NCI-H2029 treated with DMSO at 0.1 percent for 48 hours (cell line): ENCODE data around the gene PRICKLE2.
A peak's percentile ranks its signal among the peaks of the same experiment; 100 is the strongest.

Experiments used
- DNase-seq: peaks from one replicate; lab custom pipeline; 2025; lab: John Stamatoyannopoulos, UW

The PRICKLE2 gene

DNA sequence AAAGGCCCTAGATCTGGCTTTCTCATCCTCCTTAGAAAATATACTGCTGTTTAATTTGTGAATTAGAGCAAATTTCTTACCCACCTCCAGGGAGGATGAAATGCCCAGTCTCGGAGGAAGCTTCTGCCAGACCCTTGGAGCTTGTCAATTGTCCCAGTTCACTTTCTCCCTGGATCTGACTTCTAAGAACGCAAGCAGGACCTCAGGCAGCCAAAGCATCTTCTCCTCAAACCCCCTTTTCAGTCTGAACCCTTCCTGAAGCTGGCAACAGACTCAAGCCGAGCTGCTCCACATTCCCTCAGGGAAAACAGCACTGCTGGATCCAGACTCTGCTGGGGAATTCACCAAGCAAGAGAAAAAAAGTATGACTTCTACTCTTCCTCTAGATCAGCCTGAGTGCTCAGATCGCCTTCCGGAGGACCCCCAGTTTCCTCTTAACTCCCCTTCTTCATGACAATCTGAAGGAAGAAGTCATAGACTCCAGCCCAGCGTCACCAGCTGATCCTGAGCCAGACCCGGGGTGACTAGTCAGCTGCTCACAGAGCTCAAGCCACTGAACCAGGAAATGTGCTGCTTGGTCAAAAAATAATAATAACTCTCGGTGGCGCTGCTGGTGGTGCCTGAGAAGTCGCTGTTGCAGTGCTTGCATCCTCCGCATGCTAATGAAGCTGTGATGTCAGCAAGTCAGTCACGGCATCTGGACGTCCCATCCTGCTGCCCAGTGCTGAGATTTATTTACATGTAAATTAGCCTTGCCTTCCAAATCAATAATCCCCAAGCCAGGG is at the start of gene PRICKLE2:
TSS of gene PRICKLE2 (minus strand) at position 641 of the 785 bp plus-strand sequence. CDS start 26,539 bp downstream, outside the sequence.
- no peak for DNase-seq

DNA sequence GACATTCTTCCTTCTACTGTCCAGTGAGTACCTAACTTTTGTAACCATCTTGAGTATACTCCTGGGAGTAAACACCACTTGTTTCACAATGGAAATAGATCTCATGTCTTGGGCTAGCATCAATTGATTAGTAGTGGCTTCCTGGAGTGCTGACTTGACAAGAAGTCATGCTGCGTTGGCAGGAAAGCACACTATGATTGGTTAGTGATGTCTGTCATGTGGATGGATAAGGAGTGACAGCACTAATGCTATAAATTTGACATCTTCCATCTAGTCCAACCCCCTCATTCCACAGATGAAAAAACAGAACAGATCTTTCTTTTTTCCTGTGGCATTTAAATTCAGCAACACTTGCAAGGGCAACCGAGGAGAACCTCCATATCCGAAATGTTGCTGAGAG is 47.6 kb upstream of the PRICKLE2 start:
- DNase-seq, result no peak

- DNase-seq, result no peak
Observed at GRCh38 chr3:64272271-64272670, 47.0 kb upstream of the PRICKLE2 start.

DNA sequence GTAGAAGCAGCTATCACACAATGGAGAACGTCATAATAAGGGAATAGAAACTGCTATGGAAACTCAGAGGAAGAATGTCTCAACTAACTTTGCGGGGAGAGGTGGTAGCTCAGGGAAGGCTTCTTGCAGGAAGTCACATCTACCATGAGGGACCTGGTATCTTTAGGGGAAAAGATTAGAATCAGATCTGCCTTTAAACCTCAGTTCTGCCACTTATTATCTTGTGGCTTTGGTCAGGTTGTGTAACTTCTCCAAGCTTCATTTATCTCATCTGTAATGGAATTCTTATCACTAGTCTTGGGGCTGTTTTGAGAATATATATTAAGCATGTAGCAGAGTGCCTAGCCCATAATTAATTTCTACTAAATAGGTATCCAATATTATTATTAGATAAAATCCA is 46.4 kb upstream of the PRICKLE2 start:
- DNase-seq, result no peak

GRCh38 chr3:64270866-64271260 is 45.6 kb upstream of the PRICKLE2 start:
- no peak for DNase-seq

DNA sequence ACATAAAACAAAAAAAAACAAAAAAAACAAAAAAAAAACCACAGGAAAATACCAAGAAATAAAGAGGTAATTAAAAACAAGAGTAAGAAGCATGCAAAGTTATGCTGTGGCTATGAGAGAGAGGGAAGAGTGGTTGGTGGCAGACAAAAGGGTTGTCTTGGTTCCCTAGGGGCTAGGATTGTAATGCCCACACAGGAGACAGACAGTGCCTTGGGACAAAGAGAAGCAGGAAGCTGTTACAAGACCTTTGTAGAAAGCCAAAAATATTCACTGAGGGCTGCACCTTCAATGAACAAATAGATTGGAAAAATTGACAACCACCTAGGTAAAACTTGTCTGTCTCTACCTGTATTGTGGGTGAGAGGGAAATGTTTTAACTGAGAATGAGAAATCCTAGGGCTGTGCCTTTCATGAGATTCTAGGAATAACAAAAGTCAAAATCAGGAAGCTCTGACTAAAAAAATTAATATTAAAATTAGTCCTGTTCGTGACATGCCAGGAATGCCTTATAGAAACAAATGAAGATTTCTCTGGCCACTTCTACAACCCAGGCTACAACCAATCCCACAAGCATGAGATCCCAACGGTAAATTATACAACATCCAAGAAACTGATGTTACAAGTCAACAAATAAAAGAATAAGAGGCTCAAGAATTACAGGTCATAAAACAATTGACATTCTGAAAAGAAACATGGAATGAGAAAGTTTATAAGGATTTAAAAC is 45.0 kb upstream of the PRICKLE2 start:
- DNase-seq, result no peak

- DNase-seq, result peak; percentile 22
Observed at GRCh38 chr3:64268926-64269325, 43.7 kb upstream of the PRICKLE2 start.

- DNase-seq, result no peak
Observed at GRCh38 chr3:64267721-64268604, 42.7 kb upstream of the PRICKLE2 start.

- no peak for DNase-seq
Observed at GRCh38 chr3:64266983-64267382, 41.7 kb upstream of the PRICKLE2 start.

DNA sequence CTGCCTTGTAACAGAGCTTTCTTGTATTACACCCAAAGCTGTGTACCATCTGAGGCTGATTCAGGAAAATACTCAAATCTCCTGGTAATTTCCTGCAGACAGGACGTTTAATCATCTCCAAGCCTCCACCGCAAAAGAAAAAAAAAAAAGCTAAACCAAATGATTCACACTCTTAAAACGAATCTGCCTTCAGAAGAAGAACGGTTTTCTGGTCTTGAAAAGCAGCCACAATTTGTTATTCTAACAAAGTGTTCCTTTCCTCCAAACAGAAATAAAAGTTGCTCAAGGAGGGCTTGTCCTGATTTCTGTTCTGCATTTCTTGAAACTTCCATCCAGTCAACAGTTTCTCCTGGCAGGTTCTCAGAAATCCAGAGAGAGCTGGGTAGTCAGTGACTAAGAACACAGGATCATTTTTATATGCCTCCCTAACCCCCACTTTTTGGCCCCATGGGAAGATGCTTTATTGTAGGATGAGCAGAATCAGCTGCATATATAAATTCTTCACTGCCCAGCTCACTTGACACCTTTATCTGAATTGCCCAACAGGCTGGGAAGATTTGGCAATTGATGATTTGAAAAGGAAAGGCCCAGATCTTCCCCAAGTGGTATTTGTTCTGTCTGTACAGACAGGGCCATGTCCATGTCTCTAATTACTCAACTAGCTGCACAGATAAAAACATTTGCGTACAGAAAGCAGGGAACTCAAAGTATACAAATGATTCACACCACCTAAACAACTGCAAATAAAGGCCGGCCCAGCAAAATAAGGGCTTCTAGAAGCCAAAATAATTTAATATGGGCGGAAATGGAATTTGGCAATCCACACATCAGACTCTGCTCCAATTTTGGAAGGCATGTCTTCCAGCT is 41.0 kb upstream of the PRICKLE2 start:
- DNase-seq, result no peak

- no peak for DNase-seq
Observed at GRCh38 chr3:64265646-64266045, 40.4 kb upstream of the PRICKLE2 start.

DNA sequence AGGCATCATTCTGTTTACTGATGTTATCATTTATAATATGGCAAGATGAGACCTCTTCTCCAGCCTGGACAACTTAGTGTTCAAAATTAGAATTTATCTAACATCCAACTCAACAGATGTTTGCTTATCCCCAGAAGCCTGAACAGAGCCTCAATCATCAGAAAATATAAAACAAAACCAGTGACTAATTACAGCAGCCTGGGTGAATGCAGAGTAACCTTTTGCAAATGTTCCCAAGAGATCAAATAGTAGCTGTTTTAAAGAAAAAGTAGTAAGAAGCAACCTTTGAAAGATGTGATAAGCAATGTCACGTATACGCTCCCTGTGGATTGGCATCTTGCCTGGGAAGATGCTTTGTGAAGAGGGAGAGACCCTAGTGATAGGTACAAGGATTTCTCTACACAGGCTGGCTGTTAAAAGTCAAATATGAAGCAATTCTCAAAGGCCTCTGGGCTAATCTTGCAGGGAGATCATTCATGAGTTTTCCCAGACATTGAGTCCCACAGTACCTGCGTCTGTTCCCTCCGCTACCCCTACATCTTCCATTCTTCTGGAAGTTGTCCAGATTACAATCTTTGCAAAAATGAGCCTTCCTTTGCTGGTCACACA is 39.3 kb upstream of the PRICKLE2 start:
- DNase-seq, result no peak

- DNase-seq, result no peak
Observed at GRCh38 chr3:64262574-64263114, 37.4 kb upstream of the PRICKLE2 start.

DNA sequence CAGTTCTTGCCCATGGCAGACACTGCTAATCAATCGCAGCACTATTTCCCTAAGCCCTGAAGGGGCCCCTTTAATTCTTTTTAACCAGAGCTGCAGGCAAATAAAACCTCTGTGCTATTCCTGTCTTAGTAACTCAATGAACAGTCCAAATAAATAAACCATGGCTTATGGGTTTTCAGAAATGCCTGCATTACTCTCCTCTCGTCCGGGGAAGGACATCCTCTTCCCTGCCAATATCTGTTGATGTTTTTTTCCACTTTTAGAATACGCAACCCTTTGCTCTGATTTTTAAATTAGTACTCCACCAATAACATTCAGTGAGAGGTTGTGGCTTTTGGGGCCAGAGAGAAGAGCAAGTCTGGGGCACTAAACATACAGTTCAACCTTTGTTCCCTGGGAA is 35.2 kb upstream of the PRICKLE2 start:
- no peak for DNase-seq

- no peak for DNase-seq
Observed at GRCh38 chr3:64259636-64260035, 34.4 kb upstream of the PRICKLE2 start.

DNA sequence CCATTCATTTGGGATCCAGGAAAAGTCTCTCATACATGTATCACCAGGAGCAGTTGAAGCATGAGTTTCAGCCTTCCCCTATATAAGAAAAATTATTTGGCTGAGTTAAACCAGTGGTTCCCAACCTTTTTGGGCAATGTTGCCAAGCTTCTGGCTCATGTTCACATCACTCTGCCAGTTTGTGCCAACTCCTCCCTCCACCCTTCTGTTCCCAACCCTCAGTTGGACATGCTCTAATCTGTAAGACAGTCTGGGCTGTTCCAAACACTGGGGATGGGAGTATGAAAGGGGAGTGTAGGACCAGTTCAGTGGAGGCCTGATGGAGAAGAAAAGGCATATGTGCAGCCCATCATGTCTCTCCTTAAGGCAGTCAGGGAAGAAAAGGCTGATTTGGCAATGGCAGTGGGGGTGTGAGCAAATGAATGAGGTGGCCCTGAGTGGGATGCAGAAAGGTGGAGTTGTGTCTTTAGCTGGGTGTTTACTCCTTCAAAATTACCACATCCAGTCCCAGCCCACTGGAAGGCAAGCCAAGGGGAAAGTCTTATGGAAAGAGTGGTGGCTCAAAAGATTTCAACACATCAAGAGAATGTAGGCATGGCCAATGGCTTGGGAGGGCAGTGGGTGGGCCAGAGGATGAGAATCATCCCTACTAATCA is 32.0 kb upstream of the PRICKLE2 start:
- no peak for DNase-seq

- DNase-seq, result no peak
Observed at GRCh38 chr3:64255741-64256340, 30.6 kb upstream of the PRICKLE2 start.

GRCh38 chr3:64254443-64254842 is 29.2 kb upstream of the PRICKLE2 start:
- no peak for DNase-seq

DNA sequence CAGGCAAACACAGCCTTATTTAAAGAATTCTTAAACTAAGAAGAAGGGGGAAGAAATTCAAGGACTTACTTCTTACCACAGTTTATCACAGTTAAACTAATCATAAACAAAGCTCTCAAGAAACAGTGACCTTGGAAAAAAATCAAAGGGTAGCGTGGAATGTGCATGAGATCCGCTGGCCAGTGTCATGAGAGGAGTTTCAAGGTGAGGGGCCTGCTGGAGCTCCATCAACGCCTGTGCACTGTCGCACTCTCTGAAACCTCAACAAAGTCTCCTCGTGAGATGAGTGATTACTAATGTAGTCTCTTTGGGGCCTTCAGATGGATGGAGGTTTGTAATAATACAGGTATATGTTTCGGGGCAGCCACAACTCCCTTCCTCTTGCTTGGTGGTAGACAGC is 28.4 kb upstream of the PRICKLE2 start:
- DNase-seq, result no peak

- DNase-seq, result no peak
Observed at GRCh38 chr3:64251019-64251418, 25.8 kb upstream of the PRICKLE2 start.
